Liver (tissue), 9 donors: ENCODE data around the gene ACKR3. TPM values are rescaled to one million over a fixed set of nuclear protein-coding genes. Genes with fewer than 3 reads are reported as not detected.

Source experiments
- DNase-seq: peaks from one replicate; pipeline ENCODE4 v3.0.0-alpha.2; 2017; ENCODE audit warnings: low spot score
- H3K27ac ChIP-seq, 2 donors: one replicate each; pipeline ENCODE4 v1.7.0; 2013; ENCODE audit warnings: inconsistent platforms in 2 of 2, low read length in 2 of 2, control low read depth in 1 of 2, low read depth in 1 of 2, mild to moderate bottlenecking in 1 of 2
- H3K27me3 ChIP-seq, 4 donors: one replicate each; pipeline versions ENCODE4 v1.6.1 to v1.7.0; 2013; ENCODE audit warnings: low read length in 3 of 4, inconsistent platforms in 1 of 4, mild to moderate bottlenecking in 1 of 4, moderate library complexity in 1 of 4; ENCODE audit not compliant: control insufficient read depth in 4 of 4, insufficient read depth in 4 of 4
- H3K36me3 ChIP-seq, 4 donors: one replicate each; pipeline versions ENCODE4 v1.6.1 to v1.7.0; 2013; ENCODE audit warnings: low read length in 3 of 4, mild to moderate bottlenecking in 3 of 4, low read depth in 1 of 4, moderate library complexity in 1 of 4; ENCODE audit not compliant: control insufficient read depth in 4 of 4, insufficient read depth in 3 of 4
- H3K4me1 ChIP-seq, 4 donors: one replicate each; pipeline versions ENCODE4 v1.6.1 to v1.7.0; 2013; ENCODE audit warnings: low read length in 3 of 4, mild to moderate bottlenecking in 3 of 4, moderate library complexity in 1 of 4; ENCODE audit not compliant: control insufficient read depth in 4 of 4, insufficient read depth in 4 of 4
- H3K4me3 ChIP-seq, 3 donors: one replicate each; pipeline versions ENCODE4 v1.6.1 to v1.7.0; 2013; ENCODE audit warnings: low read length in 3 of 3, control low read depth in 1 of 3, low read depth in 1 of 3, mild to moderate bottlenecking in 1 of 3
- H3K9ac ChIP-seq, 2 donors: one replicate each; pipeline ENCODE4 v1.7.0; 2013; ENCODE audit warnings: low read length in 2 of 2, mild to moderate bottlenecking in 2 of 2, moderate library complexity in 2 of 2, control low read depth in 1 of 2, low read depth in 1 of 2
- H3K9me3 ChIP-seq, 4 donors: one replicate each; pipeline versions ENCODE4 v1.6.1 to v1.7.0; 2013; ENCODE audit warnings: low read length in 3 of 4; ENCODE audit not compliant: control insufficient read depth in 4 of 4
- CTCF ChIP-seq: fragments of 150-350 bp; IDR thresholded peaks from 2 replicates; pipeline ENCODE4 v1.5.1; 2017; ENCODE audit warnings: improper control_type of control experiment, low read depth, low read length; ENCODE audit not compliant: missing input control
- EGR1 ChIP-seq, 2 donors: IDR thresholded peaks; 2 replicates each; pipeline ENCODE4 v1.6.1; 2016 to 2018; ENCODE audit warnings: antibody characterized with exemption in 2 of 2, low read depth in 2 of 2
- FOXA1 ChIP-seq: IDR thresholded peaks from 2 replicates; pipeline ENCODE4 v1.6.1; 2016; ENCODE audit warnings: antibody characterized with exemption
- FOXA2 ChIP-seq: IDR thresholded peaks from 2 replicates; pipeline ENCODE4 v1.6.1; 2016; ENCODE audit warnings: antibody characterized with exemption
- HNF4A ChIP-seq, 2 donors: conservative IDR thresholded peaks; 2 replicates each; pipeline ENCODE4 v1.6.1; 2016; ENCODE audit warnings: antibody characterized with exemption in 2 of 2, mild to moderate bottlenecking in 2 of 2
- REST ChIP-seq: IDR thresholded peaks from 2 replicates; pipeline ENCODE4 v1.6.1; 2016; ENCODE audit warnings: antibody characterized with exemption, mild to moderate bottlenecking
- RXRA ChIP-seq, 2 donors: IDR thresholded peaks; 2 replicates each; pipeline ENCODE4 v1.6.1; 2017 to 2018; ENCODE audit warnings: antibody characterized with exemption in 2 of 2, mild to moderate bottlenecking in 1 of 2
- SP1 ChIP-seq: IDR thresholded peaks from 2 replicates; pipeline ENCODE4 v1.6.1; 2018; ENCODE audit warnings: antibody characterized with exemption, mild to moderate bottlenecking
- TAF1 ChIP-seq: conservative IDR thresholded peaks from 2 replicates; pipeline ENCODE4 v1.6.1; 2016; ENCODE audit warnings: antibody characterized with exemption, mild to moderate bottlenecking
- YY1 ChIP-seq: IDR thresholded peaks from 2 replicates; pipeline ENCODE4 v1.6.1; 2016; ENCODE audit warnings: antibody characterized with exemption, mild to moderate bottlenecking
- ZBTB33 ChIP-seq: IDR thresholded peaks from 2 replicates; pipeline ENCODE4 v1.6.1; 2016; ENCODE audit warnings: antibody characterized with exemption
- WGBS: extraction: QIAGEN DNeasy Blood & Tissue Kit; methylation state at CpG from one replicate; pipeline ENCODE4 v1.1.7; 2013; 5-methylcytosine and 5-hydroxymethylcytosine counted together
- polyA plus RNA-seq, 2 donors: library from polyadenylated mRNA; stranded (reverse) in 1 of 2; unstranded in 1 of 2; fragments of 200-250 nt in 1 of 2; fragments of >200 nt in 1 of 2; fragmentation: Nextera tagmentation in 1 of 2; extraction: Ambion mirVana in 1 of 2; gene quantifications; one replicate each; pipeline versions ENCODE4 v1.2.1 to v1.2.3, GENCODE V29; 2013 to 2015
- total RNA-seq, 2 donors: library from RNA; depleted of rRNA; stranded (reverse); fragments of >200 nt; gene quantifications; one replicate each; pipeline ENCODE4 v1.2.3, GENCODE V29; 2014
- donor health status: healthy.
- donor health status: healthy.
- donor health status: healthy.
- donor health status: healthy.
- donor health status: healthy.

Gene ACKR3
- total and polyA plus RNA-seq, 4 donors: 1.6 to 6.0 (median 3.0) TPM

- no peak for TF ChIP-seq ZBTB33
Observed at GRCh38 chr2:236535024-236535423, 34.6 kb upstream of the ACKR3 start (continued).

GRCh38 chr2:236536727-236537398 lies 32.8 kb upstream of the ACKR3 start:
- Histone ChIP-seq H3K9ac (no peak overlapping the region), H3K4me1 (no peaks in the 10 kb centered on the region), H3K36me3 (no peaks in the 10 kb centered on the region), H3K27ac (no peak overlapping the region), H3K27me3 (no peaks in the 10 kb centered on the region), H3K9me3 (no peaks in the 10 kb centered on the region), H3K4me3 (no peak overlapping the region)
- 77% methylated on average over 6 of the region's 6 CpGs for WGBS
- DNase-seq: no peak
- TF ChIP-seq HNF4A (conservative IDR thresholded peaks at IDR 0.05): no peak
- no peak for TF ChIP-seq EGR1 (IDR thresholded peaks at IDR 0.05; ENCODE audit: low read depth in 2 of 2)
- TF ChIP-seq FOXA2: no peak

GRCh38 chr2:236538242-236538641 lies 31.4 kb upstream of the ACKR3 start:
- WGBS: 71% methylated on average over 5 of the region's 5 CpGs

More at GRCh38 chr2:236538242-236538641, 31.4 kb upstream of the ACKR3 start:
- DNase-seq: no peak
- Histone ChIP-seq H3K4me3 (no peak overlapping the region), H3K36me3 (no peaks in the 10 kb centered on the region), H3K9me3 (no peaks in the 10 kb centered on the region), H3K4me1 (no peaks in the 10 kb centered on the region), H3K27ac (no peak overlapping the region), H3K9ac (no peak overlapping the region), H3K27me3 (no peaks in the 10 kb centered on the region)
- TF ChIP-seq EGR1 (IDR thresholded peaks at IDR 0.05; ENCODE audit: low read depth in 2 of 2): no peak
- TF ChIP-seq YY1: no peak
- TF ChIP-seq SP1: no peak
- no peak for TF ChIP-seq CTCF
- TF ChIP-seq FOXA1: no peak
- no peak for TF ChIP-seq TAF1
- TF ChIP-seq FOXA2: no peak
- no peak for TF ChIP-seq REST
- no peak for TF ChIP-seq RXRA (IDR thresholded peaks at IDR 0.05)
